ENCODE results near the gene CSF2.
A peak's percentile ranks its signal among the peaks of the same experiment; 100 is the strongest.

CSF2 gene

GRCh38 chr5:132054031-132054696 is 19.4 kb upstream of the CSF2 start:
- peaks cover 33% of the 10 kb centered on the region for H3K4me1 ChIP-seq
- no peak for TF ChIP-seq Cebpa-rat (IDR thresholded peaks at IDR 0.05)
- no peak overlapping the region for H3K9ac ChIP-seq

GRCh38 chr5:132054697-132055440 is 18.7 kb upstream of the CSF2 start:
- no peak for TF ChIP-seq Cebpa-rat (IDR thresholded peaks at IDR 0.05)
- no peak overlapping the region for H3K9ac ChIP-seq

More at GRCh38 chr5:132054031-132054696, 19.4 kb upstream of the CSF2 start:
- H3K9me3 ChIP-seq = no peaks in the 10 kb centered on the region
- H3K27ac ChIP-seq = no peak overlapping the region
- H3K4me2 ChIP-seq = no peak overlapping the region
- H3K4me3 ChIP-seq = no peak overlapping the region
- H3K36me3 ChIP-seq = no peaks in the 10 kb centered on the region
- H4K20me1 ChIP-seq = no peaks in the 10 kb centered on the region
- no peaks in the 10 kb centered on the region for H3K27me3 ChIP-seq

GRCh38 chr5:132055441-132055807 is 18.2 kb upstream of the CSF2 start:
- no peak for TF ChIP-seq Cebpa-rat (IDR thresholded peaks at IDR 0.05)
- H3K27ac ChIP-seq = no peak overlapping the region
- no peaks in the 10 kb centered on the region for H3K36me3 ChIP-seq

More at GRCh38 chr5:132054697-132055440, 18.7 kb upstream of the CSF2 start:
- Histone ChIP-seq H4K20me1 (no peaks in the 10 kb centered on the region), H3K9me3 (no peaks in the 10 kb centered on the region), H3K36me3 (no peaks in the 10 kb centered on the region), H3K27me3 (no peaks in the 10 kb centered on the region), H3K4me1 (peaks cover 40% of the 10 kb centered on the region), H3K4me3 (no peak overlapping the region), H3K4me2 (no peak overlapping the region), H3K27ac (no peak overlapping the region)

GRCh38 chr5:132055808-132056609 is 17.6 kb upstream of the CSF2 start:
- Histone ChIP-seq H3K4me3 (no peak overlapping the region), H3K36me3 (no peaks in the 10 kb centered on the region), H3K4me1 (peaks cover 51% of the 10 kb centered on the region), H3K27me3 (no peaks in the 10 kb centered on the region), H3K4me2 (peak overlapping the region; percentile 72), H3K9me3 (no peaks in the 10 kb centered on the region), H3K9ac (no peak overlapping the region), H3K27ac (peak overlapping the region; percentile 18; the same call in 1 of the 2 replicates), H4K20me1 (no peaks in the 10 kb centered on the region)
- TF ChIP-seq Cebpa-rat (IDR thresholded peaks at IDR 0.05) = no peak

More at GRCh38 chr5:132055441-132055807, 18.2 kb upstream of the CSF2 start:
- peaks cover 46% of the 10 kb centered on the region for H3K4me1 ChIP-seq
- H3K4me3 ChIP-seq = no peak overlapping the region
- peak overlapping the region; percentile 72 for H3K4me2 ChIP-seq
- no peaks in the 10 kb centered on the region for H4K20me1 ChIP-seq
- no peak overlapping the region for H3K9ac ChIP-seq
- H3K9me3 ChIP-seq = no peaks in the 10 kb centered on the region
- no peaks in the 10 kb centered on the region for H3K27me3 ChIP-seq

GRCh38 chr5:132056610-132057497 is 16.7 kb upstream of the CSF2 start:
- H4K20me1 ChIP-seq = no peaks in the 10 kb centered on the region
- no peak overlapping the region for H3K4me3 ChIP-seq
- no peaks in the 10 kb centered on the region for H3K9me3 ChIP-seq
- H3K9ac ChIP-seq = no peak overlapping the region
- peaks cover 58% of the 10 kb centered on the region for H3K4me1 ChIP-seq
- H3K27ac ChIP-seq = peak overlapping the region; percentile 18; the same call in 1 of the 2 replicates
- H3K36me3 ChIP-seq = no peaks in the 10 kb centered on the region
- TF ChIP-seq Cebpa-rat (IDR thresholded peaks at IDR 0.05) = no peak
- peak overlapping the region; percentile 72 for H3K4me2 ChIP-seq
- no peaks in the 10 kb centered on the region for H3K27me3 ChIP-seq

GRCh38 chr5:132057498-132058255 is 15.9 kb upstream of the CSF2 start:
- H3K4me1 ChIP-seq = peaks cover 58% of the 10 kb centered on the region
- H3K9me3 ChIP-seq = no peaks in the 10 kb centered on the region
- no peak for TF ChIP-seq Cebpa-rat (IDR thresholded peaks at IDR 0.05)
- H3K36me3 ChIP-seq = no peaks in the 10 kb centered on the region
- peak overlapping the region; percentile 72; the same call in 1 of the 2 replicates for H3K4me2 ChIP-seq
- no peak overlapping the region for H3K9ac ChIP-seq
- H3K27me3 ChIP-seq = no peaks in the 10 kb centered on the region
- H3K27ac ChIP-seq = no peak overlapping the region
- H4K20me1 ChIP-seq = no peaks in the 10 kb centered on the region
- H3K4me3 ChIP-seq = no peak overlapping the region

GRCh38 chr5:132058646-132059042 is 14.9 kb upstream of the CSF2 start:
- H3K9ac ChIP-seq = no peak overlapping the region
- H4K20me1 ChIP-seq = no peaks in the 10 kb centered on the region
- H3K4me2 ChIP-seq = no peak overlapping the region
- no peak for TF ChIP-seq Cebpa-rat (IDR thresholded peaks at IDR 0.05)
- H3K27ac ChIP-seq = no peak overlapping the region
- no peaks in the 10 kb centered on the region for H3K27me3 ChIP-seq
- H3K36me3 ChIP-seq = no peaks in the 10 kb centered on the region
- H3K4me3 ChIP-seq = no peak overlapping the region
- H3K4me1 ChIP-seq = peaks cover 66% of the 10 kb centered on the region
- no peaks in the 10 kb centered on the region for H3K9me3 ChIP-seq

GRCh38 chr5:132059043-132059695 is 14.4 kb upstream of the CSF2 start:
- peak overlapping the region; percentile 80 for H3K4me2 ChIP-seq
- H3K4me1 ChIP-seq = peaks cover 68% of the 10 kb centered on the region
- no peaks in the 10 kb centered on the region for H3K9me3 ChIP-seq
- no peaks in the 10 kb centered on the region for H3K27me3 ChIP-seq
- no peaks in the 10 kb centered on the region for H4K20me1 ChIP-seq
- H3K27ac ChIP-seq = no peak overlapping the region
- no peaks in the 10 kb centered on the region for H3K36me3 ChIP-seq
- no peak overlapping the region for H3K4me3 ChIP-seq
- H3K9ac ChIP-seq = no peak overlapping the region; the same call in 1 of the 2 replicates
- no peak for TF ChIP-seq Cebpa-rat (IDR thresholded peaks at IDR 0.05)

Data from BLaER1 (cell line).